ENCODE data around the gene LPIN2. TPM values are rescaled to one million over a fixed set of nuclear protein-coding genes. Genes with fewer than 3 reads are reported as not detected.

LPIN2 gene
- total RNA-seq, 3 donors from 2014 or later (not counting 1 experiment from before 2014, with no cell fraction given) = 32.9 to 58.8 (median 57.1) TPM

GRCh38 chr18:2967357-2967756 lies 45.6 kb downstream of the LPIN2 start:
- Histone ChIP-seq H3K27ac (ENCODE audit: low read length) (peak overlapping the region; percentile 96), H3K36me3 (ENCODE audit: control insufficient read depth, insufficient read depth, low read length) (no peaks in the 10 kb centered on the region), H3K4me1 (ENCODE audit: control insufficient read depth, insufficient read depth, low read length) (peaks cover 70% of the 10 kb centered on the region), H3K9me3 (ENCODE audit: control insufficient read depth, insufficient read depth, low read length) (no peaks in the 10 kb centered on the region), H3K27me3 (ENCODE audit: control insufficient read depth, insufficient read depth, low read length) (no peaks in the 10 kb centered on the region), H3K4me3 (ENCODE audit: low read length) (no peak overlapping the region)
- Mint-ChIP-seq H3K36me3 (no peaks in the 10 kb centered on the region), H3K4me3 (peak overlapping the region; percentile 6), H3K27me3 (ENCODE audit: low read depth in 2 of 2) (no peaks in the 10 kb centered on the region), H3K27ac (peak overlapping the region in 1 of 2 donors; percentile 98), H3K4me1 (peaks cover 71 to 82% of the 10 kb centered on the region in 2 donors), H3K9me3 (no peaks in the 10 kb centered on the region)
- 83% methylated on average over 11 of the region's 11 CpGs for WGBS (ENCODE audit: insufficient coverage)
- ATAC-seq (no peak), DNase-seq (peak in 1 of 2 donors; percentile 42)
- no peak for TF ChIP-seq CTCF (IDR thresholded peaks at IDR 0.05)
- intact Hi-C loops (cut with micrococcal nuclease) = no loop called here

GRCh38 chr18:2966560-2966959 lies 46.4 kb downstream of the LPIN2 start:
- H3K4me1 Mint-ChIP-seq = peaks cover 70 to 81% of the 10 kb centered on the region in 2 donors
- Histone ChIP-seq H3K27ac (ENCODE audit: low read length) (peak overlapping the region; percentile 12), H3K27me3 (ENCODE audit: control insufficient read depth, insufficient read depth, low read length) (no peaks in the 10 kb centered on the region), H3K36me3 (ENCODE audit: control insufficient read depth, insufficient read depth, low read length) (no peaks in the 10 kb centered on the region), H3K4me1 (ENCODE audit: control insufficient read depth, insufficient read depth, low read length) (peaks cover 70% of the 10 kb centered on the region), H3K9me3 (ENCODE audit: control insufficient read depth, insufficient read depth, low read length) (no peaks in the 10 kb centered on the region), H3K4me3 (ENCODE audit: low read length) (no peak overlapping the region)
- DNase-seq (no peak), ATAC-seq (no peak)
- no peak for TF ChIP-seq CTCF (IDR thresholded peaks at IDR 0.05)
- no peaks in the 10 kb centered on the region for H3K36me3 Mint-ChIP-seq
- WGBS (ENCODE audit: insufficient coverage) = 97% methylated on average over 4 of the region's 4 CpGs
- no peaks in the 10 kb centered on the region for H3K27me3 Mint-ChIP-seq (ENCODE audit: low read depth in 2 of 2)
- no peak overlapping the region for H3K4me3 Mint-ChIP-seq
- peak overlapping the region; percentile 40 to 98 for H3K27ac Mint-ChIP-seq
- no peaks in the 10 kb centered on the region for H3K9me3 Mint-ChIP-seq
- intact Hi-C loops (cut with micrococcal nuclease) = no loop called here

GRCh38 chr18:2965797-2966196 lies 47.1 kb downstream of the LPIN2 start:
- Mint-ChIP-seq H3K27ac (peak overlapping the region; percentile 40 to 98), H3K36me3 (no peaks in the 10 kb centered on the region), H3K27me3 (ENCODE audit: low read depth in 2 of 2) (no peaks in the 10 kb centered on the region), H3K4me3 (no peak overlapping the region), H3K9me3 (no peaks in the 10 kb centered on the region), H3K4me1 (peaks cover 70 to 81% of the 10 kb centered on the region in 2 donors)
- peak in 1 of 2 donors; percentile 26 for DNase-seq
- no peaks in the 10 kb centered on the region for H3K36me3 ChIP-seq (ENCODE audit: control insufficient read depth, insufficient read depth, low read length)
- no peaks in the 10 kb centered on the region for H3K27me3 ChIP-seq (ENCODE audit: control insufficient read depth, insufficient read depth, low read length)
- 80% methylated on average over 4 of the region's 4 CpGs for WGBS (ENCODE audit: insufficient coverage)
- intact Hi-C loops (cut with micrococcal nuclease) = no loop called here
- peaks cover 70% of the 10 kb centered on the region for H3K4me1 ChIP-seq (ENCODE audit: control insufficient read depth, insufficient read depth, low read length)
- no peak overlapping the region for H3K27ac ChIP-seq (ENCODE audit: low read length)
- H3K9me3 ChIP-seq (ENCODE audit: control insufficient read depth, insufficient read depth, low read length) = no peaks in the 10 kb centered on the region
- no peak overlapping the region for H3K4me3 ChIP-seq (ENCODE audit: low read length)
- ATAC-seq = no peak
- TF ChIP-seq CTCF (IDR thresholded peaks at IDR 0.05) = no peak

Measured in natural killer cell (primary cell).